ENCODE results near the gene CCDC192. TPM values are rescaled to one million over a fixed set of nuclear protein-coding genes. Genes with fewer than 3 reads are reported as not detected.

CCDC192 gene
- total RNA-seq, 1 experiment from 2014 or later: not detected

- no peak for DNase-seq
- H3K27ac Mint-ChIP-seq (ENCODE audit: unreplicated experiment): no peak overlapping the region
Measured at GRCh38 chr5:127863161-127863560, 160.0 kb downstream of the CCDC192 start.

GRCh38 chr5:127863610-127864395 is 160.6 kb downstream of the CCDC192 start:
- intact Hi-C loops (cut with micrococcal nuclease; ENCODE audit: unreplicated experiment): no loop called here
- BruUV-seq (replicated peaks): no TSS peak
- peaks cover 10% of the 10 kb centered on the region for H3K9me3 Mint-ChIP-seq (ENCODE audit: unreplicated experiment)
- no peaks in the 10 kb centered on the region for H3K27me3 Mint-ChIP-seq (ENCODE audit: insufficient read depth, unreplicated experiment)
- H3K4me3 ChIP-seq (ENCODE audit: low read depth, low read length): no peak overlapping the region
- H3K4me3 Mint-ChIP-seq (ENCODE audit: unreplicated experiment): no peak overlapping the region
- DNase-seq: no peak
- ChIA-PET CTCF (no interaction called here), POLR2A (no interaction called here)
- H3K36me3 ChIP-seq (ENCODE audit: control insufficient read depth, insufficient read depth, low read length): no peaks in the 10 kb centered on the region
- H3K27ac Mint-ChIP-seq (ENCODE audit: unreplicated experiment): no peak overlapping the region
- H3K4me1 Mint-ChIP-seq (ENCODE audit: low read depth, unreplicated experiment): peaks cover 13% of the 10 kb centered on the region
- H3K36me3 Mint-ChIP-seq (ENCODE audit: insufficient read depth, unreplicated experiment): no peaks in the 10 kb centered on the region
- peaks cover 5% of the 10 kb centered on the region; the same call in 1 of the 2 replicates for H3K4me1 ChIP-seq
- TF ChIP-seq CTCF (IDR thresholded peaks at IDR 0.05; ENCODE audit: insufficient read depth in 1 of 2, low read depth in 1 of 2, low read length in 1 of 2, severe bottlenecking in 1 of 2, unreplicated experiment in 1 of 2): no peak
- H3K27me3 ChIP-seq (replicated peaks; ENCODE audit: control insufficient read depth, insufficient read depth, low read length): no peaks in the 10 kb centered on the region
- no peaks in the 10 kb centered on the region for H3K9me3 ChIP-seq

More at GRCh38 chr5:127863161-127863560, 160.0 kb downstream of the CCDC192 start:
- BruUV-seq (replicated peaks): no TSS peak
- Histone ChIP-seq H3K4me1 (peaks cover 5% of the 10 kb centered on the region; the same call in 1 of the 2 replicates), H3K9me3 (no peaks in the 10 kb centered on the region), H3K36me3 (ENCODE audit: control insufficient read depth, insufficient read depth, low read length) (no peaks in the 10 kb centered on the region), H3K27me3 (replicated peaks; ENCODE audit: control insufficient read depth, insufficient read depth, low read length) (no peaks in the 10 kb centered on the region), H3K4me3 (ENCODE audit: low read depth, low read length) (no peak overlapping the region)
- H3K4me1 Mint-ChIP-seq (ENCODE audit: low read depth, unreplicated experiment): peaks cover 13% of the 10 kb centered on the region
- intact Hi-C loops (cut with micrococcal nuclease; ENCODE audit: unreplicated experiment): no loop called here
- TF ChIP-seq CTCF (IDR thresholded peaks at IDR 0.05; ENCODE audit: insufficient read depth in 1 of 2, low read depth in 1 of 2, low read length in 1 of 2, severe bottlenecking in 1 of 2, unreplicated experiment in 1 of 2): no peak
- ChIA-PET CTCF (no interaction called here), POLR2A (no interaction called here)
- H3K36me3 Mint-ChIP-seq (ENCODE audit: insufficient read depth, unreplicated experiment): no peaks in the 10 kb centered on the region
- no peak overlapping the region for H3K4me3 Mint-ChIP-seq (ENCODE audit: unreplicated experiment)
- no peaks in the 10 kb centered on the region for H3K27me3 Mint-ChIP-seq (ENCODE audit: insufficient read depth, unreplicated experiment)
- H3K9me3 Mint-ChIP-seq (ENCODE audit: unreplicated experiment): peaks cover 10% of the 10 kb centered on the region

DNA sequence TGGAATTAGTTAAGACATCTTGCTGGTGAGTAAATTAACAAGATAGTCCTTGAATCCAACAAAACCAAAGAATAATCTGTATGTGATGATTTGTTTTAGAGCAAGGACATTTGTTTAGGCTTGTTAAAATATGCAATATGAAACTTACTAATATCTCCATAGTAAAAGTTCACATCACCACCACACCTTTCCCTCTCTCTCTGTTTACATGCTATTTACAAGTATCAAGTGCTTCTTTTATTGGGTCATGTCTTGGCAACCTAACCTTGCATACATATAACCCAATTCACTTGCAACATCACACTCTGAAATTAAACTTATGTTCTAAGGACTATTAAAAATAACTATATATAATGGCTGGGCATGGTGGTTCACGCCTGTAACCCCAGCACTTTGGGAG is 161.3 kb downstream of the CCDC192 start:
- POLR2A ChIA-PET: no interaction called here
- Histone ChIP-seq H3K9me3 (no peaks in the 10 kb centered on the region), H3K4me3 (ENCODE audit: low read depth, low read length) (no peak overlapping the region), H3K4me1 (peaks cover 5% of the 10 kb centered on the region; the same call in 1 of the 2 replicates), H3K27me3 (replicated peaks; ENCODE audit: control insufficient read depth, insufficient read depth, low read length) (no peaks in the 10 kb centered on the region), H3K36me3 (ENCODE audit: control insufficient read depth, insufficient read depth, low read length) (no peaks in the 10 kb centered on the region)
- intact Hi-C loops (cut with micrococcal nuclease; ENCODE audit: unreplicated experiment): no loop called here
- Mint-ChIP-seq H3K4me1 (ENCODE audit: low read depth, unreplicated experiment) (peaks cover 10% of the 10 kb centered on the region), H3K9me3 (ENCODE audit: unreplicated experiment) (peaks cover 5% of the 10 kb centered on the region), H3K27ac (ENCODE audit: unreplicated experiment) (no peak overlapping the region), H3K36me3 (ENCODE audit: insufficient read depth, unreplicated experiment) (no peaks in the 10 kb centered on the region), H3K27me3 (ENCODE audit: insufficient read depth, unreplicated experiment) (no peaks in the 10 kb centered on the region), H3K4me3 (ENCODE audit: unreplicated experiment) (no peak overlapping the region)
- CTCF ChIA-PET: no interaction called here
- no TSS peak for BruUV-seq (replicated peaks)
- no peak for DNase-seq
- TF ChIP-seq CTCF (IDR thresholded peaks at IDR 0.05; ENCODE audit: insufficient read depth in 1 of 2, low read depth in 1 of 2, low read length in 1 of 2, severe bottlenecking in 1 of 2, unreplicated experiment in 1 of 2): no peak
